AG04450 (cell line): Measurements from ENCODE around the gene PCMT1. TPM values are rescaled to one million over a fixed set of nuclear protein-coding genes. Genes with fewer than 3 reads are reported as not detected.
A peak's percentile ranks its signal among the peaks of the same experiment; 100 is the strongest.
"Not testable (repeated sequence)": the region's sequence is repeated elsewhere in the genome, so short reads cannot be mapped to it uniquely, and the experiment has no call there.

Experiments
- CTCF ChIA-PET: fragments of 300-600, 350-600 bp; formaldehyde crosslinking; extraction: SDS; loops from one replicate; lab custom pipeline; 2022; ENCODE audit warnings: antibody characterized with exemption, inconsistent platforms; lab: Charles Lee
- POLR2A ChIA-PET: fragments of 350-600 bp; formaldehyde crosslinking; extraction: SDS; loops from one replicate; lab custom pipeline; 2021; ENCODE audit warnings: antibody characterized with exemption, inconsistent platforms; lab: Yijun Ruan, JAX
- DNase-seq: peaks from one replicate; pipeline ENCODE4 v3.0.0-alpha.2; 2011; ENCODE audit warnings: low read depth, low spot score
- H3K27ac ChIP-seq: one replicate; pipeline ENCODE4 v1.5.1; 2012; ENCODE audit warnings: low read depth, low read length, control low read depth
- H3K27me3 ChIP-seq: one replicate; pipeline ENCODE4 v1.6.0; 2012; ENCODE audit warnings: low read length; ENCODE audit not compliant: control insufficient read depth, insufficient read depth
- H3K4me3 ChIP-seq: 2 replicates; pipeline ENCODE4 v1.5.1; 2011; ENCODE audit warnings: mild to moderate bottlenecking, low read depth, low read length, control low read depth
- H3K9me3 ChIP-seq: 2 replicates; pipeline ENCODE4 v1.5.1; 2012; ENCODE audit warnings: low read length; ENCODE audit not compliant: control insufficient read depth, insufficient read depth
- polyA plus RNA-seq: library from polyadenylated mRNA; depleted of rRNA; stranded (reverse); fragments of >200 nt; gene quantifications from 2 replicates; pipeline ENCODE4 v1.2.3, GENCODE V29; 2011
- TF ChIP-seq, protein P1 (sequence below): IDR thresholded peaks from 2 replicates; pipeline ENCODE4 v1.5.1; 2011; ENCODE audit warnings: low read depth, low read length, control low read depth, inconsistent platforms

Gene PCMT1
- polyA plus RNA-seq, 1 experiment, result 96.2 TPM

DNA sequence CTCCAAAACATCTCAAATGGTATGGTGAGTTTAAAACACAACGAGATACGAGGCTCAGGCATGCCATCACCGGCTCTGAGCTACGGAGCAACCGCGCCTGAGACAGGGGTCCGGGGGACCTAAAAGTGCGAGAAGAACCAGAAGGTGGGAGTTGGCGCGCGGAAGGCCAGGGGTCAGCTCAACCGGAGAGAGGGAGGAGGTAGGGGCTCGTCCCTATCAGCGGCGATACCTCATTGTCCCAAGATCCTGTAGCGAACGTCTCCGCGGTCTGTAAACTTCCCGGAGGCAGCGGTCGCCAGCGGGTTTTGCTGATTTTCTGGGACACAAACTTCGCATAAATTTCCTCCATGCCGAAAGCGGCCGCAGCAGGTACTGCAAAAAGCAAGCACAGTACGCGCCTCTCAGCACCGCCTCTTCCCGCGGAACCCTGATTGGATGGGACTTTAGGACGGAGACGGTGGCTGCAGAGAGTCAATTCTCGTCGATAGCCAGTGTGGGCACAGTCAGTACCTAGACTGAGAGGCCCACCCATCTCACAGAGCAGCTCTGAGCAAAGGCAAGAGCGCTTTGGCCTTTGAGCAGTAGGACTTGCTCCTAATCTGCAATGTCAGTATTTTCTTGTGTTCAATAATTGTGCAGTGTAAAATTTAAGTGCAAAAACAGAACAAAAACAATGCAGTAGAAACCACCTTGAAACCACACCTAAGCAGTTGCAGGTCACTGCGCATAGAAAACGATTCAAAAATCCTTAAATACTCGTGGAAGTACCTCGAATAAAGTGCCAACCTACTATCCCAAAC is 3.2 kb upstream of the PCMT1 start, which contains the start of gene NUP43:
TSS of gene NUP43 (minus strand) at position 383 of the 800 bp plus-strand sequence. CDS start at position 349, 34 bp downstream.
- Histone ChIP-seq H3K27ac (no peak within 1 kb of the TSS), H3K4me3 (peak within 1 kb of the TSS; percentile 92), H3K27me3 (no peaks in the 10 kb centered on the region), H3K9me3 (peaks cover 3% of the 10 kb centered on the region; the same call in 1 of the 2 replicates)
- CTCF ChIA-PET, result interaction anchor here (0.5 to 2.1 kb wide), 9 partner anchors 11 to 186 kb away, joined by 3 to 10 read pairs (median 3); partner anchors contain the start of gene LATS1
- peak; percentile 84 for DNase-seq
- POLR2A ChIA-PET, result no interaction called here
- TF ChIP-seq, protein P1, sequence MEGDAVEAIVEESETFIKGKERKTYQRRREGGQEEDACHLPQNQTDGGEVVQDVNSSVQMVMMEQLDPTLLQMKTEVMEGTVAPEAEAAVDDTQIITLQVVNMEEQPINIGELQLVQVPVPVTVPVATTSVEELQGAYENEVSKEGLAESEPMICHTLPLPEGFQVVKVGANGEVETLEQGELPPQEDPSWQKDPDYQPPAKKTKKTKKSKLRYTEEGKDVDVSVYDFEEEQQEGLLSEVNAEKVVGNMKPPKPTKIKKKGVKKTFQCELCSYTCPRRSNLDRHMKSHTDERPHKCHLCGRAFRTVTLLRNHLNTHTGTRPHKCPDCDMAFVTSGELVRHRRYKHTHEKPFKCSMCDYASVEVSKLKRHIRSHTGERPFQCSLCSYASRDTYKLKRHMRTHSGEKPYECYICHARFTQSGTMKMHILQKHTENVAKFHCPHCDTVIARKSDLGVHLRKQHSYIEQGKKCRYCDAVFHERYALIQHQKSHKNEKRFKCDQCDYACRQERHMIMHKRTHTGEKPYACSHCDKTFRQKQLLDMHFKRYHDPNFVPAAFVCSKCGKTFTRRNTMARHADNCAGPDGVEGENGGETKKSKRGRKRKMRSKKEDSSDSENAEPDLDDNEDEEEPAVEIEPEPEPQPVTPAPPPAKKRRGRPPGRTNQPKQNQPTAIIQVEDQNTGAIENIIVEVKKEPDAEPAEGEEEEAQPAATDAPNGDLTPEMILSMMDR, result peak; percentile 55

DNA sequence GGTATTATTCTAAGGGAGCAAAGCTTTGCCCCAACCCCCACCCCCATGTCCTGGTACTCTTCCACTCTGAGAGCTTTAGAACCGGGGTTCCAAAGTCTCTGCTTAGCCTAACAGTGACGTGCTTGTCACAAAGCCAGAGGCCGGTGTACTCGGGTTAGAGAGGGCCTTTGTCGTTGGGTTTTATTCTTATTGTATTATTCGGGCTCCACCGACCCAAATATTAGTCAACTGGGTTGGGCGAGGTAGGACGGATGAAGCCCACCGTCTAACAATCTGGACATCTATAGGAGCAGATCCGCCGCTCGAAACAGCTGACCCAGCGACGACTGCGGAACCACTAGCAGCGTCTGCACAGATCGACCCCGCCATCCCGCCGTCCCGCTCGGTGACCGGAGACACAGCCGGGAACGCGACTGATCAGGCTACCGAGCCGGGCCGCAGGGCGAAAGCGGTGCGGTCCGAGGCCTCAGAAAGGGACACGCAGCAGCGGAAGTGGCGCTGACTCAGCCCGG is 403 bp upstream of the PCMT1 start:
- peak overlapping the region; percentile 61 for H3K27ac ChIP-seq
- peak overlapping the region; percentile 97 for H3K4me3 ChIP-seq
- H3K9me3 ChIP-seq, H3K27me3 ChIP-seq, CTCF ChIA-PET, DNase-seq, POLR2A ChIA-PET: not testable (repeated sequence)

DNA sequence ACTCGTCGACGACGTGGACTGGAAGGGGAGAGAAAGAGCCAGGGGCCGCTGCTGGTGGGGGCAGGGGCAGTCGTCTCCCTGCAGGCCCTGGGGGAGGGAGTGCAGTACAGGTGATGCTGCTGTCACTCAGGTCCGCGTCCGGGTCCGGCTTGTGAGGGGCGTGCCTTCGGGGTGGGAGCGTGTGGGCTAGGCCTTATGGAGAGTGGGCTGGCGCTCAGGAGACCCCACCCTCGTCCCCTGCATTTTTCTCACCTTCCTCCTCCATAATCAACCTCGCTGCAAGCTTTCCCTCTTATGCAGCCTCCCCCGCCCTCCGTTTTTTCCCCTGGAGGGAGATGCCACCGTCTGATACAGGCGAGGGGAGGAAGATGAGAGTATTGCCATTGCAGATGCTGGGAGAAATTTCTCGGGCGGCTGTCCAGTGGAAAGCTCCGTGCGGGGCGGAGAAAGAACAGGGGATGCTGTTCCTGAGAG is 632 bp downstream of the PCMT1 start:
- DNase-seq, result no peak
- CTCF ChIA-PET, result no interaction called here
- H3K27me3 ChIP-seq, result no peaks in the 10 kb centered on the region
- TF ChIP-seq, protein P1, result no peak
- H3K9me3 ChIP-seq, result peaks cover 3% of the 10 kb centered on the region; the same call in 1 of the 2 replicates
- H3K27ac ChIP-seq, result peak overlapping the region; percentile 21
- POLR2A ChIA-PET, result interaction anchor here (0.6 kb wide), 1 partner anchor 19 kb away, joined by 6 read pairs; no protein-coding TSS in a partner anchor
- peak overlapping the region; percentile 97 for H3K4me3 ChIP-seq

DNA sequence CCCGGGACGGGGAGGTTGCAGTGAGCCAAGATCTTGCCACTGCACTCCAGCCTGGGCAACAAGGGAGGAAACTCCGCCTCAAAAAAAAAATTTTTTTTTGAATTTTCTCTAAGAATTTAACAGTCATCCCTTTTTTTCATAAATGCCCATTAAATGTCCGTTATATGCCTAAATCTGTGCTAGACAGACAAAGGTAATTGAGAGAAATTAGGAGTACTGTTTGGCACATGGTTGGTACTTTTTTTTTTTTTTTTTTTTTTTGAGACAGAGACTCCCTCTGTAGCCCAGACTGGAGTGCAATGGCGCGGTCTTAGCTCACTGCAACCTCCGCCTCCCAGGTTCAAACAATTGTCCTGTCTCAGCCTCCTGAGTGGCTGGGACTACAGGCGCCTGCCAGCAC is 1.7 kb downstream of the PCMT1 start:
- CTCF ChIA-PET, result no interaction called here
- Histone ChIP-seq H3K4me3 (no peak overlapping the region), H3K9me3 (peaks cover 3% of the 10 kb centered on the region; the same call in 1 of the 2 replicates), H3K27me3 (no peaks in the 10 kb centered on the region), H3K27ac (no peak overlapping the region)
- TF ChIP-seq, protein P1, result no peak
- POLR2A ChIA-PET, result no interaction called here
- DNase-seq, result no peak

DNA sequence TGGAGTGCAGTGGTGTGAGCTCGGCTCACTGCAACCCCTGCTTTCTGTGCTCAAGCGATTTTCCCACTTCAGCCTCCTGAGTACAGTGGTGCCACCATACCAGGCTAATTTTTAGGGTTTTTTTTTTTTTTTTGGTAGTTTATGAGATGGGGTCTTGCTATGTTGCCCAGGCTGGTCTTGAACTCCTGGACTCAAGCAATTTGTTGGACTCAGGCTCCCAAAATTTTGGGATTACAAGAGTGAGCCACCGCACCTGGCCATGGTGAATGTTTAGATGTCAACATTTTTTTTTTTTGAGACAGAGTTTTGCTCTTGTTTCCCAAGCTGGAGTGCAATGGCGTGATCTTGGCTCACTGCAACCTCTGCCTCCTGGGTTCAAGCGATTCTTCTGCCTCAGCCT is 2.4 kb downstream of the PCMT1 start:
- H3K27me3 ChIP-seq, DNase-seq, POLR2A ChIA-PET, H3K9me3 ChIP-seq, H3K4me3 ChIP-seq, CTCF ChIA-PET, H3K27ac ChIP-seq: not testable (repeated sequence)
